Mucosa of rectum (tissue), 2 donors: ENCODE measurements around the gene FOXO3.

Source experiments
- H3K27ac ChIP-seq, 2 donors: one replicate each; pipeline ENCODE4 v1.7.0; 2013; ENCODE audit warnings: inconsistent platforms in 2 of 2, low read depth in 2 of 2, low read length in 2 of 2
- H3K27me3 ChIP-seq, 2 donors: one replicate each; pipeline ENCODE4 v1.7.0; 2013; ENCODE audit warnings: low read length in 2 of 2; ENCODE audit not compliant: control insufficient read depth in 2 of 2, insufficient read depth in 2 of 2
- H3K36me3 ChIP-seq, 2 donors: one replicate each; pipeline ENCODE4 v1.7.0; 2013; ENCODE audit warnings: low read length in 2 of 2; ENCODE audit not compliant: control insufficient read depth in 2 of 2, insufficient read depth in 2 of 2
- H3K4me1 ChIP-seq, 2 donors: one replicate each; pipeline ENCODE4 v1.7.0; 2013; ENCODE audit warnings: low read length in 2 of 2, mild to moderate bottlenecking in 1 of 2; ENCODE audit not compliant: control insufficient read depth in 2 of 2, insufficient read depth in 2 of 2
- H3K4me3 ChIP-seq, 2 donors: one replicate each; pipeline ENCODE4 v1.7.0; 2013; ENCODE audit warnings: low read length in 2 of 2
- H3K9ac ChIP-seq, 2 donors: one replicate each; pipeline ENCODE4 v1.7.0; 2013; ENCODE audit warnings: low read length in 2 of 2, low read depth in 1 of 2, mild to moderate bottlenecking in 1 of 2
- H3K9me3 ChIP-seq, 2 donors: one replicate each; pipeline ENCODE4 v1.7.0; 2013; ENCODE audit warnings: low read length in 2 of 2; ENCODE audit not compliant: control insufficient read depth in 2 of 2
- donor health status: healthy.
- donor health status: Normal muscosa, but diverticular disease.

The FOXO3 gene

GRCh38 chr6:108689272-108690161 is 128.8 kb downstream of the FOXO3 start:
- H3K9me3 ChIP-seq: no peaks in the 10 kb centered on the region
- H3K9ac ChIP-seq: no peak overlapping the region
- no peaks in the 10 kb centered on the region for H3K27me3 ChIP-seq
- peaks cover 8 to 16% of the 10 kb centered on the region in 2 donors for H3K4me1 ChIP-seq
- peak overlapping the region in 1 of 2 donors; percentile 7 for H3K27ac ChIP-seq
- no peak overlapping the region for H3K4me3 ChIP-seq
- peaks cover 5 to 9% of the 10 kb centered on the region in 2 donors for H3K36me3 ChIP-seq

GRCh38 chr6:108690326-108691049 is 129.8 kb downstream of the FOXO3 start:
- Histone ChIP-seq H3K9ac (no peak overlapping the region), H3K27me3 (no peaks in the 10 kb centered on the region), H3K9me3 (no peaks in the 10 kb centered on the region), H3K4me3 (no peak overlapping the region), H3K4me1 (peaks cover 3 to 7% of the 10 kb centered on the region in 2 donors), H3K27ac (no peak overlapping the region), H3K36me3 (peaks cover 4 to 9% of the 10 kb centered on the region in 2 donors)

GRCh38 chr6:108693430-108694154 is 132.9 kb downstream of the FOXO3 start:
- H3K27ac ChIP-seq: no peak overlapping the region
- H3K36me3 ChIP-seq: no peaks in the 10 kb centered on the region
- no peak overlapping the region for H3K4me3 ChIP-seq
- H3K27me3 ChIP-seq: no peaks in the 10 kb centered on the region
- H3K4me1 ChIP-seq: no peaks in the 10 kb centered on the region
- no peak overlapping the region for H3K9ac ChIP-seq
- H3K9me3 ChIP-seq: no peaks in the 10 kb centered on the region

- Histone ChIP-seq H3K4me1 (no peaks in the 10 kb centered on the region), H3K27ac (no peak overlapping the region), H3K27me3 (no peaks in the 10 kb centered on the region), H3K36me3 (no peaks in the 10 kb centered on the region), H3K9me3 (no peaks in the 10 kb centered on the region), H3K4me3 (no peak overlapping the region), H3K9ac (no peak overlapping the region)
Measured at GRCh38 chr6:108694816-108695215, 134.1 kb downstream of the FOXO3 start.

- Histone ChIP-seq H3K27ac (no peak overlapping the region), H3K27me3 (no peaks in the 10 kb centered on the region), H3K9me3 (peaks cover 0 to 4% of the 10 kb centered on the region in 2 donors), H3K4me1 (no peaks in the 10 kb centered on the region), H3K36me3 (no peaks in the 10 kb centered on the region), H3K4me3 (no peak overlapping the region), H3K9ac (no peak overlapping the region)
Measured at GRCh38 chr6:108697561-108698161, 136.9 kb downstream of the FOXO3 start.

- no peak overlapping the region for H3K27ac ChIP-seq
- no peak overlapping the region for H3K4me3 ChIP-seq
- no peaks in the 10 kb centered on the region for H3K4me1 ChIP-seq
- H3K9ac ChIP-seq: no peak overlapping the region
- no peaks in the 10 kb centered on the region for H3K36me3 ChIP-seq
- H3K27me3 ChIP-seq: no peaks in the 10 kb centered on the region
- peaks cover 0 to 4% of the 10 kb centered on the region in 2 donors for H3K9me3 ChIP-seq
Measured at GRCh38 chr6:108698593-108699289, 138.0 kb downstream of the FOXO3 start.

GRCh38 chr6:108699290-108700041 is 138.7 kb downstream of the FOXO3 start:
- Histone ChIP-seq H3K27me3 (no peaks in the 10 kb centered on the region), H3K4me3 (no peak overlapping the region), H3K36me3 (no peaks in the 10 kb centered on the region), H3K9me3 (peaks cover 0 to 4% of the 10 kb centered on the region in 2 donors), H3K9ac (no peak overlapping the region), H3K4me1 (no peaks in the 10 kb centered on the region), H3K27ac (no peak overlapping the region)

- Histone ChIP-seq H3K9me3 (peaks cover 0 to 4% of the 10 kb centered on the region in 2 donors), H3K36me3 (peaks cover 0 to 1% of the 10 kb centered on the region in 2 donors), H3K4me3 (no peak overlapping the region), H3K27ac (no peak overlapping the region), H3K4me1 (no peaks in the 10 kb centered on the region), H3K27me3 (no peaks in the 10 kb centered on the region), H3K9ac (no peak overlapping the region)
Measured at GRCh38 chr6:108702106-108702851, 141.6 kb downstream of the FOXO3 start.
